Right lobe of liver (tissue), 4 donors: ENCODE results near the gene REELD1.

ENCODE experiments used
- POLR2A ChIP-seq: fragments of 450-650 bp; IDR thresholded peaks from one replicate; pipeline ENCODE4 v1.6.1; 2017; ENCODE audit warnings: antibody characterized with exemption, mild to moderate bottlenecking
- TF ChIP-seq, protein P1 (sequence below), 4 donors: fragments of 200-600 bp in 3 of 4; fragments of 450-650 bp in 1 of 4; IDR thresholded peaks; one replicate each; pipeline versions ENCODE4 v1.5.1 to v1.8.0; 2016 to 2022; ENCODE audit warnings: antibody characterized with exemption in 4 of 4, mild to moderate bottlenecking in 2 of 4
- donor health status: DM: no; HTN: no; CAD: no.
- donor health status: DM: no; HTN: no; CAD: no.
- donor health status: DM: no; HTN: yes; CAD: no.

DNA sequence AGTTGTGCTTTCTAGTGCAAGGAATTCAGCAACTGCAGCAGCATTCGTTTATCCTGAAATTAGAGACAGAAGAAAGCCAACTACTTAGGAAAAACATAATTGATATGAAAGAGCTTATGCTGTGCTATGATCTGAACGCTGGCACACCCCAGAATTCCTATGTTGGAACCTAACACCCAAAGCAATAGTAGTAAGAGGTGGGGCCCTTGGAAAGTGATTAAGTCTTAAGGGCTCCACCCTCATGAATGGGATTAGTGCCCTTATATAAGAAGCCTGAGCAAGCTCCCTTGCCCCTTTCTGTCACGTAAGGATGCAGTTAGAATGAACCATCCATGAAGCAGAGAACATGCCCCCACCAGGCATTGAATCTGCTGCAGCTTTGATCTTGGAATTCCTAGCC lies 44.2 kb upstream of the REELD1 start:
- TF ChIP-seq, protein P1, sequence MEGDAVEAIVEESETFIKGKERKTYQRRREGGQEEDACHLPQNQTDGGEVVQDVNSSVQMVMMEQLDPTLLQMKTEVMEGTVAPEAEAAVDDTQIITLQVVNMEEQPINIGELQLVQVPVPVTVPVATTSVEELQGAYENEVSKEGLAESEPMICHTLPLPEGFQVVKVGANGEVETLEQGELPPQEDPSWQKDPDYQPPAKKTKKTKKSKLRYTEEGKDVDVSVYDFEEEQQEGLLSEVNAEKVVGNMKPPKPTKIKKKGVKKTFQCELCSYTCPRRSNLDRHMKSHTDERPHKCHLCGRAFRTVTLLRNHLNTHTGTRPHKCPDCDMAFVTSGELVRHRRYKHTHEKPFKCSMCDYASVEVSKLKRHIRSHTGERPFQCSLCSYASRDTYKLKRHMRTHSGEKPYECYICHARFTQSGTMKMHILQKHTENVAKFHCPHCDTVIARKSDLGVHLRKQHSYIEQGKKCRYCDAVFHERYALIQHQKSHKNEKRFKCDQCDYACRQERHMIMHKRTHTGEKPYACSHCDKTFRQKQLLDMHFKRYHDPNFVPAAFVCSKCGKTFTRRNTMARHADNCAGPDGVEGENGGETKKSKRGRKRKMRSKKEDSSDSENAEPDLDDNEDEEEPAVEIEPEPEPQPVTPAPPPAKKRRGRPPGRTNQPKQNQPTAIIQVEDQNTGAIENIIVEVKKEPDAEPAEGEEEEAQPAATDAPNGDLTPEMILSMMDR (IDR thresholded peaks at IDR 0.05): no peak
- TF ChIP-seq POLR2A: no peak
